Neural progenitor cell (in vitro differentiated cells): ENCODE measurements around the gene SPTBN4.

Experiments used
- EZH2 ChIP-seq: fragments of 200-600 bp; sonication (generic); IDR thresholded peaks from 2 replicates; pipeline ENCODE4 v1.6.1; 2017; ENCODE audit warnings: antibody characterized with exemption, mild to moderate bottlenecking, moderate library complexity
- TF ChIP-seq, protein P1 (sequence below): fragments of 200-600 bp; sonication (generic); IDR thresholded peaks from 2 replicates; pipeline ENCODE4 v1.5.1; 2017; ENCODE audit warnings: antibody characterized with exemption, mild to moderate bottlenecking

- TF ChIP-seq, protein P1, sequence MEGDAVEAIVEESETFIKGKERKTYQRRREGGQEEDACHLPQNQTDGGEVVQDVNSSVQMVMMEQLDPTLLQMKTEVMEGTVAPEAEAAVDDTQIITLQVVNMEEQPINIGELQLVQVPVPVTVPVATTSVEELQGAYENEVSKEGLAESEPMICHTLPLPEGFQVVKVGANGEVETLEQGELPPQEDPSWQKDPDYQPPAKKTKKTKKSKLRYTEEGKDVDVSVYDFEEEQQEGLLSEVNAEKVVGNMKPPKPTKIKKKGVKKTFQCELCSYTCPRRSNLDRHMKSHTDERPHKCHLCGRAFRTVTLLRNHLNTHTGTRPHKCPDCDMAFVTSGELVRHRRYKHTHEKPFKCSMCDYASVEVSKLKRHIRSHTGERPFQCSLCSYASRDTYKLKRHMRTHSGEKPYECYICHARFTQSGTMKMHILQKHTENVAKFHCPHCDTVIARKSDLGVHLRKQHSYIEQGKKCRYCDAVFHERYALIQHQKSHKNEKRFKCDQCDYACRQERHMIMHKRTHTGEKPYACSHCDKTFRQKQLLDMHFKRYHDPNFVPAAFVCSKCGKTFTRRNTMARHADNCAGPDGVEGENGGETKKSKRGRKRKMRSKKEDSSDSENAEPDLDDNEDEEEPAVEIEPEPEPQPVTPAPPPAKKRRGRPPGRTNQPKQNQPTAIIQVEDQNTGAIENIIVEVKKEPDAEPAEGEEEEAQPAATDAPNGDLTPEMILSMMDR, result no peak
- TF ChIP-seq EZH2, result no peak
Observed at GRCh38 chr19:40507892-40508291, 41.1 kb downstream of the SPTBN4 start.
